Naive thymus-derived CD8-positive, alpha-beta T cell (primary cell): ENCODE measurements around the gene CAVIN1. TPM values are rescaled to one million over a fixed set of nuclear protein-coding genes. Genes with fewer than 3 reads are reported as not detected.
A peak's percentile ranks its signal among the peaks of the same experiment; 100 is the strongest.

ENCODE experiments used
- ATAC-seq, 2 donors: fragments of 150-1000 bp; cut with Tn5 transposase in 1 of 2; sonication (Bioruptor Pico), chemical (Tn5 transposase) in 1 of 2; 1 replicate in 1 of 2; 2 replicates in 1 of 2; pipeline ENCODE4 v1.10.0; 2021; ENCODE audit warnings: mild to moderate bottlenecking in 2 of 2, moderate library complexity in 2 of 2
- POLR2A ChIA-PET: fragments of 350-600 bp; sonication (Branson Sonifier 250); formaldehyde crosslinking; loops from one replicate; lab custom pipeline; 2021; ENCODE audit warnings: antibody characterized with exemption; lab: Charles Lee
- DNase-seq, 10 donors: peaks; one replicate each; pipeline versions ENCODE4 v3.0.0 to v3.0.0-alpha.2; 2020 to 2022
- H3K27ac Mint-ChIP-seq, 10 donors: one replicate each; pipeline ENCODE4 v1.8.0; 2020 to 2022; ENCODE audit warnings: mild to moderate bottlenecking in 10 of 10, mixed read lengths in 10 of 10, moderate library complexity in 4 of 10, inconsistent platforms in 1 of 10
- H3K27me3 Mint-ChIP-seq, 5 donors: one replicate each; pipeline ENCODE4 v1.8.0; 2021 to 2022; ENCODE audit warnings: mixed read lengths in 5 of 5
- H3K36me3 Mint-ChIP-seq, 3 donors: one replicate each; pipeline ENCODE4 v1.8.0; 2020 to 2022; ENCODE audit warnings: mixed read lengths in 3 of 3, mild to moderate bottlenecking in 2 of 3, inconsistent platforms in 1 of 3
- H3K4me1 Mint-ChIP-seq, 4 donors: one replicate each; pipeline ENCODE4 v1.8.0; 2021 to 2022; ENCODE audit warnings: mixed read lengths in 4 of 4
- H3K4me3 Mint-ChIP-seq, 10 donors: one replicate each; pipeline ENCODE4 v1.8.0; 2020 to 2022; ENCODE audit warnings: mild to moderate bottlenecking in 10 of 10, mixed read lengths in 10 of 10, moderate library complexity in 6 of 10, inconsistent platforms in 1 of 10
- H3K9me3 Mint-ChIP-seq, 9 donors: one replicate each; pipeline ENCODE4 v1.8.0; 2020 to 2022; ENCODE audit warnings: mixed read lengths in 9 of 9, mild to moderate bottlenecking in 3 of 9, inconsistent platforms in 1 of 9, moderate library complexity in 1 of 9
- polyA plus RNA-seq, 3 donors: library from polyadenylated mRNA; unstranded; fragments of 300-500 nt; fragmentation: Illumina TruSeq; gene quantifications; one replicate each; pipeline ENCODE4 v1.2.3, GENCODE V29; 2021
- total RNA-seq, 8 experiments: library from RNA in 2 of 8; stranded (reverse) in 2 of 8; gene quantifications; one replicate each; pipeline ENCODE4 v1.2.3 and lab custom pipeline; 2021 to 2026

The CAVIN1 gene, protein sequence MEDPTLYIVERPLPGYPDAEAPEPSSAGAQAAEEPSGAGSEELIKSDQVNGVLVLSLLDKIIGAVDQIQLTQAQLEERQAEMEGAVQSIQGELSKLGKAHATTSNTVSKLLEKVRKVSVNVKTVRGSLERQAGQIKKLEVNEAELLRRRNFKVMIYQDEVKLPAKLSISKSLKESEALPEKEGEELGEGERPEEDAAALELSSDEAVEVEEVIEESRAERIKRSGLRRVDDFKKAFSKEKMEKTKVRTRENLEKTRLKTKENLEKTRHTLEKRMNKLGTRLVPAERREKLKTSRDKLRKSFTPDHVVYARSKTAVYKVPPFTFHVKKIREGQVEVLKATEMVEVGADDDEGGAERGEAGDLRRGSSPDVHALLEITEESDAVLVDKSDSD
- total RNA-seq (not detected), polyA plus RNA-seq (under 1 TPM in 1 of 3 donors, not detected in 2; 0.03 TPM), total RNA-seq (lab: John Stamatoyannopoulos, UW) (0 to 0.34 (median 0.12) reads per million in 6 experiments)

DNA sequence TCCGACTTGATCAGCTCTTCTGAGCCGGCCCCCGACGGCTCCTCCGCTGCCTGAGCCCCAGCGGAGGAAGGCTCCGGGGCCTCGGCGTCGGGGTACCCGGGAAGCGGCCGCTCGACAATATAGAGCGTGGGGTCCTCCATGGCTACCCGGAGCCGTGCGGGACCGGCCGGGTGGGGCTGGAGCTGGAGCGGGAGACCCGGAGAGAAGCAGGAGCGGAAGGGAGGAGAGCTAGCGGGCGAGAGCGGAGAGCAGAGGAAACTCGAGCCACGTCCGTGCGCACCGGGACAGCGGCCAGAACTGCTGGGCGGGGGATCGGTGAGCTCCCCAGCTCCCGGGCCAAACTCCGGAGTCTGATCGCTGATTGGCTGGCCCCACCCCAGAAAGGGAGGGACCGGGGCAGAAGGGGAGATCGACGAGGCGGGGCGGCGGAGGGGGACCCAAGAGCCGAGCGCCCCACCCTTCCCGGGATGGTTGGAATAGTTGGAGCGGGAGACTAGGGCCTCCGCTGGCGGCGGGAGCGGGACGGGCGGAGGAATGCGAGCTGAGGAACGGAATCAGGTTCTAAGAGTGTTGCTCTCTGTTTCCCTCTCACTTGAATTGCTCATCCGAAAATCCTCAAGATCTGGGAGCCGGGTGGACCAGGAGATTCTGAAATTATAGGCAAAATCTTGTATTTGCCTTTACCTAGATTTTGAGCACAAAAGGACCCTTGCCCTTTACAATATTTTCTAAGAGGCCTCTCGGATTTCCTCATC is at the start of gene CAVIN1:
Gene CAVIN1, minus strand, starts transcription at position 299 of the 755 bp plus-strand sequence. Its CDS starts 159 bp downstream, at position 140.
- Mint-ChIP-seq H3K36me3 (peaks cover 0 to 2% (median 0%) of the 10 kb centered on the region in 3 donors), H3K27me3 (peaks cover 6 to 30% (median 12%) of the 10 kb centered on the region in 5 donors), H3K4me3 (peak within 1 kb of the TSS; percentile 76 to 92 (median 88)), H3K27ac (peak within 1 kb of the TSS in 5 of 10 donors; percentile 34 to 86 (median 66)), H3K9me3 (no peaks in the 10 kb centered on the region), H3K4me1 (peaks cover 7 to 17% (median 15%) of the 10 kb centered on the region in 4 donors)
- DNase-seq (no peak), ATAC-seq (peak; percentile 45 to 47)
- POLR2A ChIA-PET, result interaction anchor here (0.6 to 1.7 kb wide), 6 partner anchors 10 to 1628 kb away, joined by 3 to 7 read pairs (median 4); no protein-coding TSS in a partner anchor

DNA sequence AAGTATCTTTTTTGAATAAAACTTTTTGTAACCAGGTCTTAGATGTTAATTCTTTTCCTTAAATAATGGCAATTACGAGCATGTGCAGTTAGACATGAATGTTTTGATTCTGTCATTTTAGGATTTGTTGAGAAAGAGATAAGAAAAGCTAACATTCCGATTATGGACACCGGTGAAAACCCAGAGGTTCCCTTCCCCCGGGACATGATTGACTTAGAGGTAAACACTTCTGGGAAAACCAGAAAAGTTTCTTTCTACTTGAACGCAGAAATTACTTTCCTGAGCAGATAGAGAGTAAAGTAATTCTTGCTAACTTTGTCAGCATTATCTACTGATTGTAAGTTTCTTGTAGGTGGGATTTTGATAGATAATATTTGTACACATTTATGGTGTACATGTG is 44.8 kb upstream of the CAVIN1 start:
- Mint-ChIP-seq H3K27ac (no peak overlapping the region), H3K9me3 (no peaks in the 10 kb centered on the region), H3K36me3 (peaks cover 5 to 64% (median 21%) of the 10 kb centered on the region in 3 donors), H3K27me3 (no peaks in the 10 kb centered on the region), H3K4me1 (peaks cover 0 to 3% (median 0%) of the 10 kb centered on the region in 4 donors), H3K4me3 (no peak overlapping the region)
- POLR2A ChIA-PET, result no interaction called here
- no peak for DNase-seq
- ATAC-seq, result no peak

DNA sequence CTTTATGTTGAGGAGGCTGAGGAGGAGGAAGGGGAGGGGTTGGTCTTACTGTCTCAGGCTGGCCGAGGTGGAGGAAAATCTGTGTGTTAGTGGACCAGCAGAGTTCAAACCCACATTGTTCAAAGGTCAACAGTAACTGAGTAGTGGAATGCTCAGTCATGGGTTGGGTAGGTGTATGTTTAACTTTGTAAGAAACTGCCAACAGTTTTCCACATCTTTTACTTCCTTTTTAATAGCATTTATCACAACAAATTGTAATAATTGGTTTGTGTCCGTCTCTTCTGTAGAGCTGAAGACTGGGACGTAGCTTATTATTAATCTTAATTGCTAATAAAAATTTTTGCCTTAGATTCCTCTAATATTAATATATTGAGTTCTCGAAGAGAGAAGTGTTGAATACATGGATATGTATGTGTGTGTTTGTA is 40.9 kb upstream of the CAVIN1 start:
- DNase-seq (no peak), ATAC-seq (no peak)
- Mint-ChIP-seq H3K4me1 (peaks cover 10 to 23% (median 18%) of the 10 kb centered on the region in 4 donors), H3K27me3 (no peaks in the 10 kb centered on the region), H3K27ac (no peak overlapping the region), H3K36me3 (peaks cover 5 to 37% (median 8%) of the 10 kb centered on the region in 3 donors), H3K4me3 (no peak overlapping the region), H3K9me3 (no peaks in the 10 kb centered on the region)
- POLR2A ChIA-PET, result no interaction called here

DNA sequence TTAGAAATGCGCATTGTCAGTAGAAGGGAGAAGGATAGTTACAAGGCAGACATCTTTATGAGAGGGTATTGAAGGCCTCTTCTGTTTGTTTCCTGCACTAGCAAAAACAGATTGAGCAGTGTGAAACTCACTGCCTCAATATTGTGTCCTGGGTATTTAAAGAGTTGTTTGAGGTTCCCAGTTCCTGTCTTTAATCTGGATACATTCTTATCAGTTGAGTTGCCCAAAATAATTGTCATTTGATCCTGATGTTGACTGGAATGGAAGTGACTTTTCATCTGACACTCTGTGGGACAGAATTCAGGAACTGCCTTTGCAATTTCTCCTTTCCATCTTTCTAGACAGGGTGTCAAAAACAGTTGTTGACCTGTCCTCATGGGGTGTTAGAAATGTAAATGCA is 37.3 kb upstream of the CAVIN1 start:
- Mint-ChIP-seq H3K4me3 (peak overlapping the region in 8 of 10 donors; percentile 84 to 94 (median 91)), H3K27me3 (no peaks in the 10 kb centered on the region), H3K27ac (peak overlapping the region in 4 of 10 donors; percentile 32 to 85 (median 78)), H3K9me3 (peaks cover 0 to 2% (median 0%) of the 10 kb centered on the region in 9 donors), H3K36me3 (peaks cover 0 to 10% (median 0%) of the 10 kb centered on the region in 3 donors), H3K4me1 (peaks cover 28 to 51% (median 46%) of the 10 kb centered on the region in 4 donors)
- DNase-seq, result no peak
- POLR2A ChIA-PET, result interaction anchor here (1.1 kb wide), 1 partner anchor 123 kb away, joined by 3 read pairs; no protein-coding TSS in a partner anchor
- ATAC-seq, result no peak

DNA sequence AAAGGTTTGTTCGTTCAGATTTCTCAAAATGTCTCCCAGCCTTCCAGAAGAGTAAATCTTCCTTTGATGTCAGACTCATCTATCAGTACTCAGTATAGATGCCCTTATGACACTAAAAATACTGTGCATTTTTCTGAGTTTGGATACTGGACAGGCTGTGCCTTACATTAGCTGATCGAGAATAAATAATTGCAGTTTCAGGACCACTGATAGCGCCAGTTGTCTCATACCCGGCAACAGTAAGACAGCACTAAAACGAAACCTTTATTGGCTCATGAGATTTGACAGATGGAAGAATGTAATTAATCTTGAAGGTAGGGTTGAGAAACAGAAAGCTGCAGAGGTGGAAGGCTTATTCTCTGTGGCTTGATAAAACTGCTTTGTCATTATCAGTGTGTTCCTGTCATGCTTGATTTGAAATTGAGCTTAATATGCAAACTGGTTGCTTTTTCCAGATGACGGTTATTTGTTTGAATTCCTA is 36.8 kb upstream of the CAVIN1 start:
- POLR2A ChIA-PET, result interaction anchor here (0.6 to 1.1 kb wide), 3 partner anchors 59 to 123 kb away, joined by 3 to 5 read pairs (median 3); no protein-coding TSS in a partner anchor
- H3K27ac Mint-ChIP-seq, result peak overlapping the region in 8 of 10 donors; percentile 32 to 92 (median 88)

DNA sequence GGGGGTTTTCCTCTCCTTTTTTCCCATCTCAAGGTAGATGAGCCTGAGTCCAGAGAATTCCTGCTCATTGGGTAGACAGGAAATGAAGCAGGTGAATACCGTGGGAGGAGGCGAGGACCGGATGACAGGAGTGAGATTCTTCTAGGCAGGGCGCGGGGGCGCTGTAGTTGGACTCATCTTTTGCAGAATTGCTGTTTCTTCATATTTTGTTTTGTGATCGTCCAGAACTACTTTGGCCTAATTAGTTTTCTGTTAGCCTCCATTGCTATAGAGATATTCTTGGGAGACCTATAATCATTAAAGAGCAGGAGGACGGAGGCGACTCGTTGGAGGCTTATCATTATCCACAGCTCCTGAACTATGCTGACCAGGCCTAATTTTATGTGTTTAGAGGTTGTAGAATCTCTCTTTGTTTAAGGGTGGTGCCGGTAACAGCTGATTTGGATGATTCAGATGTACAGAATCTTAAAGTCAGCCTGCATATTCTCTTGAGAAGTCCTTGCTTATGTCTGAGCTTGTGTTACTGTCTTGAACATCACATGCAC is 36.3 kb upstream of the CAVIN1 start:
- Mint-ChIP-seq H3K27ac (peak overlapping the region; percentile 66 to 93 (median 90)), H3K4me3 (peak overlapping the region; percentile 84 to 96 (median 92)), H3K9me3 (peaks cover 0 to 2% (median 0%) of the 10 kb centered on the region in 9 donors), H3K27me3 (no peaks in the 10 kb centered on the region), H3K36me3 (peaks cover 0 to 8% (median 0%) of the 10 kb centered on the region in 3 donors), H3K4me1 (peaks cover 28 to 54% (median 47%) of the 10 kb centered on the region in 4 donors)
- DNase-seq (peak in 2 of 10 donors; percentile 11 to 18), ATAC-seq (peak; percentile 5 to 7)
- POLR2A ChIA-PET, result interaction anchor here (0.6 to 1.1 kb wide), 3 partner anchors 60 to 122 kb away, joined by 3 to 5 read pairs (median 3); no protein-coding TSS in a partner anchor

More for the DNA sequence above, 36.8 kb upstream of the CAVIN1 start:
- peak in 3 of 10 donors; percentile 41 to 56 (median 54) for DNase-seq
- Mint-ChIP-seq H3K36me3 (peaks cover 0 to 10% (median 0%) of the 10 kb centered on the region in 3 donors), H3K27me3 (no peaks in the 10 kb centered on the region), H3K9me3 (peaks cover 0 to 2% (median 0%) of the 10 kb centered on the region in 9 donors), H3K4me3 (peak overlapping the region; percentile 84 to 96 (median 92)), H3K4me1 (peaks cover 28 to 54% (median 47%) of the 10 kb centered on the region in 4 donors)
- peak; percentile 19 to 42 for ATAC-seq

DNA sequence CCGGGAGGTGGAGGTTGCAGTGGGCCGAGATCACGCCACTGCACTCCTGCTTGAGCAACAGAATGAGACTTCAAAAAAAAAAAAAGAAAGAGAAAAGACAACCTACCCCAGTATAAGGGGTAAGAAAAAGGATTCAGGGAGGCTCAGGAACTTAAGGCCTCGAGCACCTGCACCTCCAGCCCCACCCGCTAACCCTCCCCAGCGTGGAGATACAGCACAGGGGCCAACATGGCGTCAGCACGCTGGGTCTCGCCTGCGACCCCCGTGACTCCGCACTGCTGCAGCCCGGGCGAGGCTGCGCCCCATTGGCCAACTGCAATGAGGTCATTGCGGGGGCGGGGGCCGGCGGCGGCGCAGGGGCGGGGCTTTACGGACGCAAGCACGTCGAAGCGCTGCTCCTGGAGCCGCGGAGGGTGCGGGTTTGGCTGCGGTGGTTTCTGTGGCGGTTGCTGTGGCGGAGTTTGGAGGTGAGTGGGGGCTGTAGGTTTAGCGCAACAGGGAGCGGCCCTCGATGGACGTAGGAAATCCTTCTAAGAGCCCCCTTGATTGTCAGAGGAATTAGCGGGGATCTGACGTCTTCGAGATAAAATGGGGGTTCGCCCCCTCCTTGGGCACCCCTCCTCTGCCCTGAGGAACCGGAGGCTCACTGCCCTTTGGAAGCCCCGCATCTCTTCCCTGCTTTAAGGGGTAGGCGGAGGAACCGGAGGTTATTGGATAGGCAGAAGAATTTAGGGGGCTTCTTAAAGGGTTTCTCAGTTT is 35.6 kb upstream of the CAVIN1 start, which contains the start of gene ATP6V0A1:
Gene ATP6V0A1, plus strand, starts transcription at position 382 of the 759 bp plus-strand sequence. CDS start 2,017 bp downstream, outside the sequence.
- POLR2A ChIA-PET, result interaction anchor here (0.9 kb wide), 1 partner anchor 60 kb away, joined by 5 read pairs; no protein-coding TSS in a partner anchor
- Mint-ChIP-seq H3K4me1 (peaks cover 28 to 60% (median 47%) of the 10 kb centered on the region in 4 donors), H3K27me3 (no peaks in the 10 kb centered on the region), H3K27ac (peak within 1 kb of the TSS; percentile 66 to 93 (median 90)), H3K9me3 (peaks cover 0 to 2% (median 0%) of the 10 kb centered on the region in 9 donors), H3K36me3 (peaks cover 0 to 8% (median 0%) of the 10 kb centered on the region in 3 donors), H3K4me3 (peak within 1 kb of the TSS; percentile 84 to 96 (median 92))
- peak; percentile 73 to 92 (median 84) for DNase-seq
- ATAC-seq, result peak; percentile 84 to 90

DNA sequence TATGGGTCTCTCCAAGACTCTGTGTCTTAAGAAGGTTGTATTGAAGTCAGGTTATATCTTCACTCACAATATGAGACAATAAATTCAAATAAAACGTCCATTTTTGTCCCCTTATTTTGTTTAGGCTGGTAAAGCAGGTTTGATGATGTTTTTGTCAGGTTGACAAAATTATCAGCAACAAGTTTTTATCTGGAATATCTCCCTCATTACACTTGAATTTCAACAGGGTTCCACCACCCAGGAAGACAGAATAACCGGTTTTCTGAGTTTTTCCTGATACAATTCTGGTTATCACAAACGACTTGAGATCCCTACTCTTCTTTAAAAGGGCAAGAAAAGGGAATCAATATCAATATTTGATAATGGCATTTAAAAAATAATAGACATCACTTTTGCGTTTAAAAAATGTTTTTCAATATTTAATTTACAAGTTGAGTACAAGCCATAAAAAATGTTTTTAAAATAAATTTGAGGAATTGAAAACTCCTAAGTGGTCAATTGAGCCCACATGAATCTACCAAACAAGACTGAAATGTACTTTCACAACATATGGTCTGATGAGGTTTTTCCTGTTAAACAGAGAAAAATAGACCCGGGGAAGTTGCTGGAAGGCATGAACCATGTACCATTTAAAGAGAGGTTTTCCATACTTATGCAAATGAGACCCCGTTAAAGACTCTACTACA is 34.2 kb upstream of the CAVIN1 start:
- POLR2A ChIA-PET, result interaction anchor here (0.7 to 1.2 kb wide), 4 partner anchors 7 to 152 kb away, joined by 3 to 4 read pairs (median 4); partner anchors contain the start of genes NAGLU, RETREG3 and TUBG1
- DNase-seq (no peak), ATAC-seq (no peak)
- Mint-ChIP-seq H3K4me3 (peak overlapping the region; percentile 52 to 94 (median 78)), H3K36me3 (peaks cover 0 to 3% (median 0%) of the 10 kb centered on the region in 3 donors), H3K9me3 (peaks cover 0 to 2% (median 0%) of the 10 kb centered on the region in 9 donors), H3K27ac (peak overlapping the region; percentile 0 to 90 (median 78)), H3K27me3 (no peaks in the 10 kb centered on the region), H3K4me1 (peaks cover 28 to 74% (median 46%) of the 10 kb centered on the region in 4 donors)

DNA sequence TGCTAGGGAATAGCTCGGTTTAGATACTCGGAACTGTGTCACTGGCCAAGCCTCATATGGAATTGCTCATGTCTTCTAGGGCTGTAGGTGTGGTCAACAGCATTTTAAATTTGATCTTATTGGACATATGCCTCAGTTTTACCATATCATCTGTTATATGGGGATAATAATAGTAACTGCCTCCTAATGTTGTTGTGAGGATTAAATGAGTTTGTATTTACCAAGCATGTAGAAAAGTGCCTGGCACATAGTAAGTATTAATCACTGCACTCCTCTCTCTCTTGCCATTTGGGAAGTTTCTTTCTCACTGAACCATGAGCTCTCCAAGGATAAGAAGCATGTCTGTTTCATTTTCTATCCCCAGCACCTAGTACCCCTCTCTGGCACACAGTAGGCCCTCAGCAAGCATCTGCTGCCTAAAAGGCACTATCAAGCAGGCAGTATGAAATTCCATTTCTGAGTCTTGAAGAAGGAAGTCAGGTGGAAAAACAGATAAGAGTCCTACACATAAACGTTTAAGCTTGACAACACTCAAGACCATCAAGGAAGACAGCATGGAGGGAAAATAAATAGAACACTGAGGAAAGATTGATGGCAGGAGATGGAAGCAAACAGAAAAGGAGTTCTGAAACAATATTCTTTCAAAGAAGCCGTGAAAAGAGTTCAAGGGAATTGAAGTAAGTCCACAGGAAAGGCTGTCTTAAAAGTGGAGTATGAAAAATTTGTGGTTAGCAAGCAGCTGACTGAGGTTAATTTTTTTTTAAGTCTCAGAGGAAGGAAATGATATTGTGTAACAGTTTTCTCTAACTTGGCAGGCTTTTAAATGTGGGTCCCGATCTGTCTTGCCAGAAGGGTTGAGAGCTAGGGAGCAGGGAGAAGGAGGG is 33.4 kb upstream of the CAVIN1 start:
- H3K36me3 Mint-ChIP-seq, result peaks cover 0 to 3% (median 0%) of the 10 kb centered on the region in 3 donors
- peaks cover 28 to 74% (median 46%) of the 10 kb centered on the region in 4 donors for H3K4me1 Mint-ChIP-seq
- H3K4me3 Mint-ChIP-seq, result peak overlapping the region; percentile 52 to 94 (median 78)
- ATAC-seq (peak; percentile 33 to 51), DNase-seq (peak in 5 of 10 donors; percentile 14 to 80 (median 76))
- no peaks in the 10 kb centered on the region for H3K27me3 Mint-ChIP-seq
- POLR2A ChIA-PET, result interaction anchor here (0.6 to 1.2 kb wide), 7 partner anchors 8 to 153 kb away, joined by 3 to 4 read pairs (median 4); partner anchors contain the start of genes NAGLU, RETREG3 and TUBG1
- H3K9me3 Mint-ChIP-seq, result peaks cover 0 to 2% (median 0%) of the 10 kb centered on the region in 9 donors
- peak overlapping the region; percentile 1 to 90 (median 72) for H3K27ac Mint-ChIP-seq
